ENCODE data around the gene CCDC201.

DNA sequence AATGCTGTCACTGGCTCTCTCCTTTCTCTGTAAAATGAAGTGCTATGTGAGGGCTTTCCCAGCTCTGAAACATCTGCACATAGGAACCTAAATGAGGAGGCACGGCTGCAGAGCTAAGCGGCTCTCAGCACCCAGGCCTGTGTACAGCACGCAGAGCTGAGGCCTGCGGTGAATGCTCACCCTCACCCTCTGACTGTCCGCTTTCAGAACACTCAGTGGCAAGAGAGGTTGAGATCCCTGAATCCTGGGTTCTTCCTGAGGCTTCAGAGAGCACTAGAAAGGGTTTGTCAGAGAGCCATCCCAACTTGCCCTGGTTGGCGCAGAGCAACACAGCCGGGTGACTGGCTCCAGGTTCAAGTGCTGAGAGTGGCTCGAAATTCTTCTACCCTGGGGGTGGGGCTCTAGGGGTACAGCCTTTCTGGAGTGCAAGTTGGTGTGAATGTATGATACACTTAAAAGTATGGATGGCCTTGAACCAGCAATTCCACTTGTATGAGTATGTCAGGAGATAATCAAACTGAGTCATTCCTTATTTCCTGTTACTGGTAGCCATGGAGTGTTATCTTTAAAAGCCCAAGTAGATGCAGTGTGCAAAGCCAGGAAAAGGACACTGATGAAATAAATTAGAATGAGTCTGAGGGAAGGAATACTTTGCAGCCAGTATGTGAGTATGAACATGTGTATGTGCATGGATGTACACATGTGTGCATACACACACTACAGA lies 1.7 kb upstream of the CCDC201 start:
- TF ChIP-seq OSR1 (CRISPR knock-in tag; IDR thresholded peaks at IDR 0.05) (no peak), ARNTL (CRISPR knock-in tag; IDR thresholded peaks at IDR 0.05; ENCODE audit: borderline replicate concordance, low read depth) (no peak), PPARA (CRISPR knock-in tag; IDR thresholded peaks at IDR 0.05; ENCODE audit: borderline replicate concordance) (no peak), PATZ1 (CRISPR knock-in tag; IDR thresholded peaks at IDR 0.05; ENCODE audit: borderline replicate concordance) (no peak), ZNF565 (CRISPR knock-in tag; conservative IDR thresholded peaks at IDR 0.05; ENCODE audit: low read depth) (no peak), RARB (CRISPR knock-in tag; IDR thresholded peaks at IDR 0.05) (no peak)
